HepG2 (cell line): Measurements from ENCODE around the gene VPS11. TPM values are rescaled to one million over a fixed set of nuclear protein-coding genes. Genes with fewer than 3 reads are reported as not detected.

Experiments used
- CENPX ChIP-seq: sonication (generic); formaldehyde crosslinking; IDR thresholded peaks from 2 replicates; pipeline ENCODE4 v1.9.0; 2021; ENCODE audit warnings: mild to moderate bottlenecking, missing genetic modification reagents, moderate library complexity
- DDIT3 ChIP-seq: sonication (generic); formaldehyde crosslinking; IDR thresholded peaks from 2 replicates; pipeline ENCODE4 v1.4.0; 2020; ENCODE audit warnings: mild to moderate bottlenecking, missing genetic modification reagents
- HNRNPK ChIP-seq: fragments of 200-400 bp; formaldehyde crosslinking; IDR thresholded peaks from 2 replicates; pipeline ENCODE4 v1.6.1; 2018; ENCODE audit warnings: low read length, low read depth, moderate library complexity, mild to moderate bottlenecking; ENCODE audit not compliant: poor library complexity, severe bottlenecking
- KAT7 ChIP-seq: IDR thresholded peaks from 2 replicates; pipeline ENCODE4 v1.6.1; 2018; ENCODE audit warnings: borderline replicate concordance, missing compliant biosample characterization
- MED1 ChIP-seq: sonication (generic); formaldehyde crosslinking; IDR thresholded peaks from 2 replicates; pipeline ENCODE4 v1.4.0; 2020; ENCODE audit warnings: missing genetic modification reagents
- PHF8 ChIP-seq: sonication (generic); formaldehyde crosslinking; IDR thresholded peaks from 2 replicates; pipeline ENCODE4 v1.5.0; 2020; ENCODE audit warnings: missing genetic modification reagents
- ZBTB40 ChIP-seq, 2 experiments: fragments of 450-650 bp in 1 of 2; sonication (generic) in 1 of 2; formaldehyde crosslinking in 1 of 2; IDR thresholded peaks; 2 replicates each; pipeline versions ENCODE4 v1.6.1 to v1.8.0; 2016 to 2022; ENCODE audit warnings: antibody characterized with exemption in 1 of 2, mild to moderate bottlenecking in 1 of 2, missing genetic modification reagents in 1 of 2
- ZNF652 ChIP-seq: IDR thresholded peaks from 2 replicates; pipeline ENCODE4 v1.6.1; 2016; ENCODE audit warnings: low read depth, borderline replicate concordance
- ZNF709 ChIP-seq: sonication (generic); formaldehyde crosslinking; IDR thresholded peaks from 2 replicates; pipeline ENCODE4 v1.5.0; 2020; ENCODE audit warnings: mild to moderate bottlenecking, missing genetic modification reagents
- polyA plus RNA-seq, 8 experiments: library from polyadenylated mRNA; depleted of rRNA in 3 of 8; stranded (reverse) in 7 of 8; unstranded in 1 of 8; fragments of >200 nt; fragmentation: Illumina TruSeq in 4 of 8; extraction: Trizol in 4 of 8; gene quantifications; 2 replicates each; pipeline versions ENCODE4 v1.2.1 to v1.2.3, GENCODE V29; 2011 to 2016; ENCODE audit warnings: low read depth in 4 of 8, missing spikeins in 1 of 8, mixed read lengths in 1 of 8; ENCODE audit not compliant: insufficient read depth in 1 of 8
- total RNA-seq, 5 experiments: library from RNA; depleted of rRNA; stranded (reverse); fragments of >200 nt; fragmentation: Illumina TruSeq; extraction: Trizol; gene quantifications; 2 replicates each; pipeline ENCODE4 v1.2.3, GENCODE V29; 2016; ENCODE audit warnings: low read depth in 1 of 5
- TF ChIP-seq, protein P1 (sequence below): sonication (generic); formaldehyde crosslinking; IDR thresholded peaks from 2 replicates; pipeline ENCODE4 v1.4.0; 2020; ENCODE audit warnings: missing genetic modification reagents, mild to moderate bottlenecking, borderline replicate concordance
- TF ChIP-seq, protein P2 (sequence below): IDR thresholded peaks from 2 replicates; pipeline ENCODE4 v1.6.1; 2016; ENCODE audit warnings: low read depth, missing genetic modification reagents, missing compliant biosample characterization

Gene VPS11
- total and polyA plus RNA-seq, 2 of the 13 experiments (the other 11 are each of a cell fraction or from before 2014, with no cell fraction given), result 13.7 to 21.6 TPM

DNA sequence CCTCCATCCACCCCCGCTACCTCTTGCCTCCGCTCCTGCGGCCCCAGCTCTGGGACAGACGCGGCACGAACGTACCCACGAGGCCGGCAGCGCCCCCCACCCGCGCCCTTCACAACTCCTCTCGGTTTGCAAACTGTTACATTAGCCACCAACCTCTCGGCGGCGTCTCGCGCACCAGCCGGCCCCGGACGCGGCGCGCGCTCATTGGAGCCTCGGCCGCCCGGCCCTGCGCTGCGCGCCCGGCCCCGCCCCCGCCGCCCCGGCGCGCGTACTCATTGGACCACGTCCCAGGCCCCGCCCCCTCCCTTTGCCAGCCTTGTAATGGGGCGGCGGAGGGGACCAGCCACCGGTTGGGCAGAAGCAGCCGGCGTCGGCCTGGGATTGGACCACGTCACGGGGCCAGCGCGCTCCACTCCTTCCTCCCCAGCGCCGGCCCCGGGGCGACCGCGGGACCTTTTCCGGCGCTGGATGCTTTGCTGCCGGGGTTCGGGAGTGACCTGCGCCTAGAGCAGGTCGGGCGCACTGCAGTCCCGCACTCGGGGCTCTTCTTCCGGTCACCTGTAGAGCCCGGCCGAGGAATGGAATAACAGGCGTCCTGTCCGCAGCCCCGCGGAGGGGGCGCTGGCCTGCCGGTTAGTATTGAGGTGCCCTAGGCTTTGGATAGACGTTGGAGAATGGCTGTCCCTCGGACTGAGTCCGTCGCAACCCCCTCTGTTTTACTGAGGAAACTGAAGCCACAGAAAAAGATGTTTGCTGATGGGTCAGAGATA, 10.4 kb upstream of the VPS11 start, which contains the start of gene HYOU1 (continued):
- TF ChIP-seq, protein P1, sequence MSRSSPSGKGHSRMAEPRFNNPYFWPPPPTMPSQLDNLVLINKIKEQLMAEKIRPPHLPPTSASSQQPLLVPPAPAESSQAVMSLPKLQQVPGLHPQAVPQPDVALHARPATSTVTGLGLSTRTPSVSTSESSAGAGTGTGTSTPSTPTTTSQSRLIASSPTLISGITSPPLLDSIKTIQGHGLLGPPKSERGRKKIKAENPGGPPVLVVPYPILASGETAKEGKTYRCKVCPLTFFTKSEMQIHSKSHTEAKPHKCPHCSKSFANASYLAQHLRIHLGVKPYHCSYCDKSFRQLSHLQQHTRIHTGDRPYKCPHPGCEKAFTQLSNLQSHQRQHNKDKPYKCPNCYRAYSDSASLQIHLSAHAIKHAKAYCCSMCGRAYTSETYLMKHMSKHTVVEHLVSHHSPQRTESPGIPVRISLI (CRISPR knock-in tag), result no peak; the same call in 1 of the 2 replicates
- TF ChIP-seq HNRNPK, result no peak
- TF ChIP-seq KAT7, result no peak
- TF ChIP-seq, protein P2, sequence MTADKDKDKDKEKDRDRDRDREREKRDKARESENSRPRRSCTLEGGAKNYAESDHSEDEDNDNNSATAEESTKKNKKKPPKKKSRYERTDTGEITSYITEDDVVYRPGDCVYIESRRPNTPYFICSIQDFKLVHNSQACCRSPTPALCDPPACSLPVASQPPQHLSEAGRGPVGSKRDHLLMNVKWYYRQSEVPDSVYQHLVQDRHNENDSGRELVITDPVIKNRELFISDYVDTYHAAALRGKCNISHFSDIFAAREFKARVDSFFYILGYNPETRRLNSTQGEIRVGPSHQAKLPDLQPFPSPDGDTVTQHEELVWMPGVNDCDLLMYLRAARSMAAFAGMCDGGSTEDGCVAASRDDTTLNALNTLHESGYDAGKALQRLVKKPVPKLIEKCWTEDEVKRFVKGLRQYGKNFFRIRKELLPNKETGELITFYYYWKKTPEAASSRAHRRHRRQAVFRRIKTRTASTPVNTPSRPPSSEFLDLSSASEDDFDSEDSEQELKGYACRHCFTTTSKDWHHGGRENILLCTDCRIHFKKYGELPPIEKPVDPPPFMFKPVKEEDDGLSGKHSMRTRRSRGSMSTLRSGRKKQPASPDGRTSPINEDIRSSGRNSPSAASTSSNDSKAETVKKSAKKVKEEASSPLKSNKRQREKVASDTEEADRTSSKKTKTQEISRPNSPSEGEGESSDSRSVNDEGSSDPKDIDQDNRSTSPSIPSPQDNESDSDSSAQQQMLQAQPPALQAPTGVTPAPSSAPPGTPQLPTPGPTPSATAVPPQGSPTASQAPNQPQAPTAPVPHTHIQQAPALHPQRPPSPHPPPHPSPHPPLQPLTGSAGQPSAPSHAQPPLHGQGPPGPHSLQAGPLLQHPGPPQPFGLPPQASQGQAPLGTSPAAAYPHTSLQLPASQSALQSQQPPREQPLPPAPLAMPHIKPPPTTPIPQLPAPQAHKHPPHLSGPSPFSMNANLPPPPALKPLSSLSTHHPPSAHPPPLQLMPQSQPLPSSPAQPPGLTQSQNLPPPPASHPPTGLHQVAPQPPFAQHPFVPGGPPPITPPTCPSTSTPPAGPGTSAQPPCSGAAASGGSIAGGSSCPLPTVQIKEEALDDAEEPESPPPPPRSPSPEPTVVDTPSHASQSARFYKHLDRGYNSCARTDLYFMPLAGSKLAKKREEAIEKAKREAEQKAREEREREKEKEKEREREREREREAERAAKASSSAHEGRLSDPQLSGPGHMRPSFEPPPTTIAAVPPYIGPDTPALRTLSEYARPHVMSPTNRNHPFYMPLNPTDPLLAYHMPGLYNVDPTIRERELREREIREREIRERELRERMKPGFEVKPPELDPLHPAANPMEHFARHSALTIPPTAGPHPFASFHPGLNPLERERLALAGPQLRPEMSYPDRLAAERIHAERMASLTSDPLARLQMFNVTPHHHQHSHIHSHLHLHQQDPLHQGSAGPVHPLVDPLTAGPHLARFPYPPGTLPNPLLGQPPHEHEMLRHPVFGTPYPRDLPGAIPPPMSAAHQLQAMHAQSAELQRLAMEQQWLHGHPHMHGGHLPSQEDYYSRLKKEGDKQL, result no peak
- TF ChIP-seq ZNF709 (CRISPR knock-in tag), result no peak
- peak; percentile 76 for TF ChIP-seq PHF8 (CRISPR knock-in tag)
- TF ChIP-seq MED1, result peak; percentile 43; the same call in 1 of the 2 replicates
- TF ChIP-seq DDIT3 (CRISPR knock-in tag), result no peak
- no peak for TF ChIP-seq CENPX
- TF ChIP-seq ZNF652, result peak; percentile 54; the same call in 1 of the 2 replicates
- TF ChIP-seq ZBTB40 (IDR thresholded peaks at IDR 0.05), result no peak
- TF ChIP-seq ZBTB40 (CRISPR knock-in tag; IDR thresholded peaks at IDR 0.05), result 0 out of 2 replicates have a peak, but pooled peaks have one; percentile 2
